Stomach (tissue), 9 donors: Measurements from ENCODE around the gene GPC6. TPM values are rescaled to one million over a fixed set of nuclear protein-coding genes. Genes with fewer than 3 reads are reported as not detected.

ENCODE experiments used
- DNase-seq, 2 donors: peaks; one replicate each; pipeline versions ENCODE4 v3.0.0 to v3.0.0-alpha.2; 2013 to 2019
- H3K27ac ChIP-seq, 5 donors: fragments of 200-600 bp in 4 of 5; sonication (generic) in 4 of 5; one replicate each; pipeline ENCODE4 v1.5.1; 2013 to 2019; ENCODE audit warnings: mild to moderate bottlenecking in 1 of 5, moderate library complexity in 1 of 5
- H3K27me3 ChIP-seq, 3 donors: fragments of 200-600 bp; sonication (generic); one replicate each; pipeline ENCODE4 v1.5.1; 2017 to 2019; ENCODE audit warnings: mixed run types in 1 of 3
- H3K36me3 ChIP-seq, 4 donors: fragments of 200-600 bp; sonication (generic); 1 replicate in 3 of 4; 2 replicates in 1 of 4; pipeline ENCODE4 v1.5.1; 2016 to 2019
- H3K4me1 ChIP-seq, 4 donors: fragments of 200-600 bp; sonication (generic); one replicate each; pipeline ENCODE4 v1.5.1; 2016 to 2019
- H3K4me3 ChIP-seq, 4 donors: fragments of 200-600 bp; sonication (generic) in 3 of 4; one replicate each; pipeline ENCODE4 v1.5.1; 2016 to 2019; ENCODE audit warnings: mild to moderate bottlenecking in 1 of 4
- H3K9me3 ChIP-seq, 4 donors: fragments of 200-600 bp; sonication (generic); one replicate each; pipeline ENCODE4 v1.5.1; 2016 to 2019
- EP300 ChIP-seq: sonication (generic); formaldehyde crosslinking; IDR thresholded peaks from one replicate; pipeline ENCODE4 v1.6.1; 2017; ENCODE audit warnings: antibody characterized with exemption
- POLR2A ChIP-seq, 4 donors: fragments of 450-650 bp; IDR thresholded peaks; one replicate each; pipeline ENCODE4 v1.6.1; 2016; ENCODE audit warnings: antibody characterized with exemption in 4 of 4, control low read depth in 2 of 4, mild to moderate bottlenecking in 1 of 4, moderate library complexity in 1 of 4
- POLR2AphosphoS5 ChIP-seq, 3 donors: sonication (generic); formaldehyde crosslinking; IDR thresholded peaks; one replicate each; pipeline ENCODE4 v1.6.1; 2016; ENCODE audit warnings: antibody characterized with exemption in 3 of 3
- WGBS, 5 donors: extraction: QIAGEN DNeasy Blood & Tissue Kit in 3 of 5; methylation state at CpG; one replicate each; pipeline versions ENCODE4 v1.1.5 to v1.1.7; 2013 to 2018; 5-methylcytosine and 5-hydroxymethylcytosine counted together
- intact Hi-C: fragments of 100-400 bp; cut with DNase I; formaldehyde crosslinking; loops from one replicate; pipeline ENCODE4 v1.15.1; 2023; ENCODE audit warnings: low total_unique reads
- polyA plus RNA-seq, 3 donors: library from polyadenylated mRNA; stranded (reverse); fragments of 200-250 nt; gene quantifications; one replicate each; pipeline ENCODE4 v1.2.3, GENCODE V29; 2013
- total RNA-seq, 5 donors: library from RNA; depleted of rRNA; stranded (reverse); fragments of >200 nt; gene quantifications; one replicate each; pipeline versions ENCODE4 v1.1.0 to v1.2.3, GENCODE V29; 2014 to 2016
- TF ChIP-seq, protein P1 (sequence below), 7 experiments: fragments of 450-650 bp in 4 of 7; fragments of 200-600 bp in 3 of 7; sonication (generic) in 3 of 7; IDR thresholded peaks; one replicate each; pipeline ENCODE4 v1.5.1; 2016 to 2019; ENCODE audit warnings: antibody characterized with exemption in 7 of 7, control low read depth in 2 of 7, mild to moderate bottlenecking in 1 of 7
- donor health status: healthy with polysubstance abuse.
- donor health status: Bipolar disorder and iron deficiency.
- donor health status: healthy.

Gene GPC6
- total and polyA plus RNA-seq, 8 donors, result 0.70 to 52.7 (median 5.6) TPM

DNA sequence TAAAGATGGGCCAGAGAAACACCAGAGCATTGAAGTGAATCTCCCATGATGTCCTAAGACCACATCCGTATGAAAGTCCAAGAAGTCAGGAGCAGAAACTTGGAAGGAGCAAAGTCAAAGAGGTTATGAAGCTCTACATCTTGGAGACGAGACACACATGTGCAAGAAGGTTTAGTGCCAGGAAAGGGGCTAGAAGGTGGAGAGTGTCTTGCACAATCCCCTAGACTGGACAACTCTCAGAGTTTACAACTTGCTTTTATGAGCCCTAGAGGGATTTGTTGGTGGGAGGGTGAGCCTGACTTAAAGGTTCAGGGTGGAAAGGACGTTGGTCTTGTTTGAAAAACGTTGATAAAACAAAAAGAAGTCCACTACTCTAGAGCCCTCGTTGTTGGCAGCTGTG, 150.6 kb downstream of the GPC6 start:
- Histone ChIP-seq H3K27me3 (no peaks in the 10 kb centered on the region), H3K36me3 (no peaks in the 10 kb centered on the region), H3K27ac (no peak overlapping the region), H3K4me1 (no peaks in the 10 kb centered on the region), H3K4me3 (no peak overlapping the region), H3K9me3 (no peaks in the 10 kb centered on the region)
- intact Hi-C loops, result no loop called here
- no peak for DNase-seq
- no peak for TF ChIP-seq EP300
- no peak for TF ChIP-seq POLR2AphosphoS5 (IDR thresholded peaks at IDR 0.05)
- no peak for TF ChIP-seq POLR2A (IDR thresholded peaks at IDR 0.05)
- TF ChIP-seq, protein P1, sequence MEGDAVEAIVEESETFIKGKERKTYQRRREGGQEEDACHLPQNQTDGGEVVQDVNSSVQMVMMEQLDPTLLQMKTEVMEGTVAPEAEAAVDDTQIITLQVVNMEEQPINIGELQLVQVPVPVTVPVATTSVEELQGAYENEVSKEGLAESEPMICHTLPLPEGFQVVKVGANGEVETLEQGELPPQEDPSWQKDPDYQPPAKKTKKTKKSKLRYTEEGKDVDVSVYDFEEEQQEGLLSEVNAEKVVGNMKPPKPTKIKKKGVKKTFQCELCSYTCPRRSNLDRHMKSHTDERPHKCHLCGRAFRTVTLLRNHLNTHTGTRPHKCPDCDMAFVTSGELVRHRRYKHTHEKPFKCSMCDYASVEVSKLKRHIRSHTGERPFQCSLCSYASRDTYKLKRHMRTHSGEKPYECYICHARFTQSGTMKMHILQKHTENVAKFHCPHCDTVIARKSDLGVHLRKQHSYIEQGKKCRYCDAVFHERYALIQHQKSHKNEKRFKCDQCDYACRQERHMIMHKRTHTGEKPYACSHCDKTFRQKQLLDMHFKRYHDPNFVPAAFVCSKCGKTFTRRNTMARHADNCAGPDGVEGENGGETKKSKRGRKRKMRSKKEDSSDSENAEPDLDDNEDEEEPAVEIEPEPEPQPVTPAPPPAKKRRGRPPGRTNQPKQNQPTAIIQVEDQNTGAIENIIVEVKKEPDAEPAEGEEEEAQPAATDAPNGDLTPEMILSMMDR (IDR thresholded peaks at IDR 0.05), result no peak
- WGBS, 5 donors, result 30 to 49% (median 45%) methylated on average over 5 of the region's 5 CpGs

- intact Hi-C loops, result no loop called here
- Histone ChIP-seq H3K27me3 (no peaks in the 10 kb centered on the region), H3K9me3 (no peaks in the 10 kb centered on the region), H3K27ac (no peak overlapping the region), H3K4me1 (no peaks in the 10 kb centered on the region), H3K36me3 (no peaks in the 10 kb centered on the region), H3K4me3 (no peak overlapping the region)
- TF ChIP-seq EP300 (no peak), POLR2AphosphoS5 (IDR thresholded peaks at IDR 0.05) (no peak), POLR2A (IDR thresholded peaks at IDR 0.05) (no peak)
- TF ChIP-seq, protein P1 (IDR thresholded peaks at IDR 0.05), result no peak
- DNase-seq, result no peak
- WGBS, 5 donors, result 66 to 78% (median 73%) methylated on average over 2 of the region's 2 CpGs
Measured at GRCh38 chr13:93378184-93378583, 151.6 kb downstream of the GPC6 start.

DNA sequence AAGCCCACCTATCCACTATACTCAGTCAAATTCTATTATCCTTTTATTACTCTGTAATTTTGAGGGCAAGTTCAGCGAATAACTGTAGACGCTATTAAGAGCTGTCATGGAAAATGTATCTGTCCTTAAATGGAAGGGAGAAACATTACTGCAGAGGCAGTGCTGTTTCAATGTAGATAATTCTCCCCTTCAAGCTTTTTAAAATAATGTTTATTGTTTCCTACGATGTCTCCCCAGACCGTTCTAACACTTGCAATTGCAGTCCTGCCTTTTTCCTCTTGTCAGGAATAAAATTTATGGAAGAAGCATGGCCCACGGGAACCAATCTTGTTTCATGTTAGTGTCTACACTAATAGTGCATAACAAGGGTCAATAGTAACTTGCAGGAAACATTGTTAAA, 159.5 kb downstream of the GPC6 start:
- intact Hi-C loops, result no loop called here

GRCh38 chr13:93388701-93389100, 162.1 kb downstream of the GPC6 start:
- no peak for DNase-seq
- Histone ChIP-seq H3K27ac (no peak overlapping the region), H3K27me3 (no peaks in the 10 kb centered on the region), H3K9me3 (no peaks in the 10 kb centered on the region), H3K36me3 (no peaks in the 10 kb centered on the region), H3K4me1 (no peaks in the 10 kb centered on the region), H3K4me3 (no peak overlapping the region)
- 65 to 85% (median 80%) methylated on average over 1 of the region's 1 CpG for WGBS, 5 donors
- TF ChIP-seq, protein P1 (IDR thresholded peaks at IDR 0.05), result no peak
- no peak for TF ChIP-seq EP300
- TF ChIP-seq POLR2A (IDR thresholded peaks at IDR 0.05), result no peak
- no peak for TF ChIP-seq POLR2AphosphoS5 (IDR thresholded peaks at IDR 0.05)
- intact Hi-C loops, result no loop called here

More for the DNA sequence above, 159.5 kb downstream of the GPC6 start:
- no peak for DNase-seq
- 66 to 81% (median 77%) methylated on average over 5 of the region's 5 CpGs for WGBS, 5 donors
- Histone ChIP-seq H3K4me3 (no peak overlapping the region), H3K36me3 (no peaks in the 10 kb centered on the region), H3K4me1 (no peaks in the 10 kb centered on the region), H3K27me3 (no peaks in the 10 kb centered on the region), H3K9me3 (no peaks in the 10 kb centered on the region), H3K27ac (no peak overlapping the region)
- TF ChIP-seq POLR2AphosphoS5 (IDR thresholded peaks at IDR 0.05) (no peak), POLR2A (IDR thresholded peaks at IDR 0.05) (no peak), EP300 (no peak)
- TF ChIP-seq, protein P1 (IDR thresholded peaks at IDR 0.05), result no peak
